ENCODE results near the gene CRACDL.

Gene CRACDL

GRCh38 chr2:98935777-98936352 is at the start of gene CRACDL:
Gene CRACDL (minus strand): TSS chr2:98936225. CDS start chr2:98846800, 89,425 bp downstream.
- no peak for TF ChIP-seq CTCF (IDR thresholded peaks at IDR 0.05; ENCODE audit: low read depth, low read length)
- no peak within 1 kb of the TSS for H3K4me3 ChIP-seq (ENCODE audit: low read depth, low read length)

- H3K4me3 ChIP-seq (ENCODE audit: low read depth, low read length), result no peak overlapping the region
These were observed 39.6 kb upstream of the CRACDL start for GRCh38 chr2:98975611-98976010.

GRCh38 chr2:98972582-98973167 is 36.6 kb upstream of the CRACDL start:
- no peak for TF ChIP-seq CTCF (IDR thresholded peaks at IDR 0.05; ENCODE audit: low read depth, low read length)
- H3K4me3 ChIP-seq (ENCODE audit: low read depth, low read length), result no peak overlapping the region

More at GRCh38 chr2:98975611-98976010, 39.6 kb upstream of the CRACDL start:
- no peak for TF ChIP-seq CTCF (IDR thresholded peaks at IDR 0.05; ENCODE audit: low read depth, low read length)

GRCh38 chr2:98959810-98960507 is 23.9 kb upstream of the CRACDL start:
- no peak overlapping the region for H3K4me3 ChIP-seq (ENCODE audit: low read depth, low read length)
- no peak for TF ChIP-seq CTCF (IDR thresholded peaks at IDR 0.05; ENCODE audit: low read depth, low read length)

- TF ChIP-seq CTCF (IDR thresholded peaks at IDR 0.05; ENCODE audit: low read depth, low read length), result no peak
These were observed 16.9 kb upstream of the CRACDL start for GRCh38 chr2:98952966-98953365.

GRCh38 chr2:98948956-98949739 is 13.1 kb upstream of the CRACDL start:
- H3K4me3 ChIP-seq (ENCODE audit: low read depth, low read length), result no peak overlapping the region
- no peak for TF ChIP-seq CTCF (IDR thresholded peaks at IDR 0.05; ENCODE audit: low read depth, low read length)

More at GRCh38 chr2:98952966-98953365, 16.9 kb upstream of the CRACDL start:
- H3K4me3 ChIP-seq (ENCODE audit: low read depth, low read length), result no peak overlapping the region
